C4-2B (cell line): ENCODE measurements around the gene SHROOM3.

Experiments used
- H3K27ac ChIP-seq: fragments of 450-650 bp; 2 replicates; pipeline ENCODE4 v1.5.1; 2017
- ZFX ChIP-seq: fragments of 450-650 bp; IDR thresholded peaks from 2 replicates; pipeline ENCODE4 v1.6.1; 2017
- TF ChIP-seq, protein P1 (sequence below): fragments of 450-650 bp; conservative IDR thresholded peaks from 2 replicates; pipeline ENCODE4 v1.5.1; 2017; ENCODE audit warnings: mild to moderate bottlenecking

The SHROOM3 gene

DNA sequence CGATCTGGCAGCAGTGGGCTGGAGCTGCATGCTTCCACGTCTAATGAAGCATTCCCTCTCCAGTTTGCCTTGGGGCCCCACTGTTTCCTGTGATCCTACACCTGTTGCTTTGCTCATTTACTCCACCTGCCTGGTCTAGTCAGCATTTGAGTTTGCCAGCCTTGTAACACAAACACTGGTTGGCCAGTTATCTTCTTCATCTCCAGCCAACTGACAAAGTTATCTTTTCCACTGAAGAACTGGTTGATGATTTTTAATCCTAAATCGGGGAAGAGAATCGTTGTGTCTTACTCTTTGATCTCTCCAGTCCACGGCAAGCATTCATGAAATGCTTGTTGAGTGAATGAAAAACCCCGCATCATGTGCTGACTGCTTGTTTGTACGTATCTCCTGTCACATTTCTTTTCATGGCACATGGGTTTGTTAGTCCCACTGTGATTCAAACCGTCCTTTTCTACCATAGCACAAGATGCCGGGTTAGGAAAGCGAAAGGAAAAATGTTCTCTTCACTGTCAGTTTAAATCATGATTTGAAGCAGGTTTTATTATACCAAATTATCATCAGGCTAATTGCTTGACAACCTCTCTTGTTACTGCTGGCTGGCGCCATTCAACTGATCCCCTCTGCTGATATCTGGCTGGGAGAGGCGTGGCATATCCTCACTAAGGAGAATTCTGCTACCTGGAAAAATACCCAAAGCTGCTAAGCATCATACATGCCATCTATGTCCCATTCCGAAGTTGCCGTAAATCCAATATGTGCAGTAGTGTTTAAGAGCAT, 144.8 kb downstream of the SHROOM3 start:
- TF ChIP-seq, protein P1, sequence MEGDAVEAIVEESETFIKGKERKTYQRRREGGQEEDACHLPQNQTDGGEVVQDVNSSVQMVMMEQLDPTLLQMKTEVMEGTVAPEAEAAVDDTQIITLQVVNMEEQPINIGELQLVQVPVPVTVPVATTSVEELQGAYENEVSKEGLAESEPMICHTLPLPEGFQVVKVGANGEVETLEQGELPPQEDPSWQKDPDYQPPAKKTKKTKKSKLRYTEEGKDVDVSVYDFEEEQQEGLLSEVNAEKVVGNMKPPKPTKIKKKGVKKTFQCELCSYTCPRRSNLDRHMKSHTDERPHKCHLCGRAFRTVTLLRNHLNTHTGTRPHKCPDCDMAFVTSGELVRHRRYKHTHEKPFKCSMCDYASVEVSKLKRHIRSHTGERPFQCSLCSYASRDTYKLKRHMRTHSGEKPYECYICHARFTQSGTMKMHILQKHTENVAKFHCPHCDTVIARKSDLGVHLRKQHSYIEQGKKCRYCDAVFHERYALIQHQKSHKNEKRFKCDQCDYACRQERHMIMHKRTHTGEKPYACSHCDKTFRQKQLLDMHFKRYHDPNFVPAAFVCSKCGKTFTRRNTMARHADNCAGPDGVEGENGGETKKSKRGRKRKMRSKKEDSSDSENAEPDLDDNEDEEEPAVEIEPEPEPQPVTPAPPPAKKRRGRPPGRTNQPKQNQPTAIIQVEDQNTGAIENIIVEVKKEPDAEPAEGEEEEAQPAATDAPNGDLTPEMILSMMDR = no peak
- TF ChIP-seq ZFX = no peak
- no peak overlapping the region for H3K27ac ChIP-seq

DNA sequence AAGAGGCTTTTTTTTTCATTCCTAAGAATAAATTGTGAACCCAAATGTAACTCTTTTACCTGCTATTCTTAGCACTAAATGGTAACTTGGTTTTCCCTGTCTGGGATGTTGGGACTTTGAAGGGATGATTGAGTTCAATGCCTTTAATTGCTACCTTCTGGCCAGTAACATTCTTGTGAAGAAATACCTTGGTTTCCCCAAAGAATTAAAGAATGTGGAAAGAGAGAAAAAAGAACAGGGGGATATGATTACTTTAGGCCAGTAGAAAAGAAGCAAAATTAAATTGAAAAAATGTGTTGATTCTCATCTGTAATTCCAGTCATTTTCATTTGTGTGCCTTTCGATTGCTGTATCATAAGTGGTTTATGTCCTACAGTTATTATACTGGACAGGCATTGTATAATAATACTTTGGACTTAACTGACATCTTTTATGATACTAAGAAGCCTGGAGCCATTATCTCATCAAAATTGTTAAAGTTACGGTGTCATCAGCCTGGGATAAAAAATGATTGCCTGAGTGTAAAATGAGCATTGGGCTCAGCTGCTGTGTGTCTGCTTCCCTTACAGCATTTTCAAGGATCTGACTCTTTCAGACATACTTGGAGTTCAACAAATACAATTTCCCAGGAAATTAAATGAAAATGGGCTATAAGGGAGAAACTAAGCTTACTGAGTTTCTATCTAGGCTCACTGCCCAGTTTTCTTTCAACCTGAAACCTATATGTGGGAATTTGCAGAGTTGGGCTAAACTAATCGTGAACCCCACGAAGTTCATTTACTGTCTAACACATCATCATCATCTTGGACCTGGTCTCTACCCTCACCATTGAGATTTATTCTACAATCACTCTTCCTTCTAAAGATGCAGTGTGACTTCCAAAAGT, 146.3 kb downstream of the SHROOM3 start:
- H3K27ac ChIP-seq = no peak overlapping the region
- TF ChIP-seq ZFX = no peak
- TF ChIP-seq, protein P1 = no peak

DNA sequence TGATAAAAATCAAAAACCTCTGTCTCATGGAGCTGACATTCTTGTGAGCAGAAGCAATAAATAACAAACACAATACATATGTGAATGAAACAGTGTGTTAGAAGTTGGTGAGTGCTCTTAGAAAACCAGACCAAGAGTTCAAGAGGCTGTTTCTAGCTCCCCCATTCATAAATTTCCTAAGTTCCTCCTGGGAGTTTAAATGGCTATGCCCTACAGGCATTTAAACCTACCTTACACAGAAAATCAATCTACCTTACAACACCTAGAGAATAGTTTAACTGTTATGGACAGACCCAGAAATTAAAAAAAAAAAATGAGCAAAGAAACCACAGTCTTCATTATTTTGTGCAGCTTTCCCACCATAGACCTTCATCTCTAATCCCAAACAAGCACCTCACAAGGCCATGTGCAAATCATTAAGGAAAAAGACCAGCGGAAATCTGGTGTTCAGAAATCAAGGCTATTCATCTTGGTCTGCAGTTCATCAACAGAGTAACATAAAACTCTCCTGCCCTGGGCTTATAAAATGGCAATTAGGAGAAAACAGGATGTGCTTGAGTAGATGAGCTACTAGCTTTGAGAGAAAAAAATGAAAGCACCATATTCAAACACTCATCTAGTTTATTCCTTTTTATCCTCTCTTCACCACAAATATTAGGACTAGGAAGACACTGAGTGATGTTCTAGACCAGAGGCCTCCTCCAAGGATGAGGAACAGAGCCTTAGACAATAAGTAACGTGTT, 147.2 kb downstream of the SHROOM3 start:
- no peak overlapping the region; the same call in 1 of the 2 replicates for H3K27ac ChIP-seq
- TF ChIP-seq, protein P1 = no peak
- TF ChIP-seq ZFX = no peak

DNA sequence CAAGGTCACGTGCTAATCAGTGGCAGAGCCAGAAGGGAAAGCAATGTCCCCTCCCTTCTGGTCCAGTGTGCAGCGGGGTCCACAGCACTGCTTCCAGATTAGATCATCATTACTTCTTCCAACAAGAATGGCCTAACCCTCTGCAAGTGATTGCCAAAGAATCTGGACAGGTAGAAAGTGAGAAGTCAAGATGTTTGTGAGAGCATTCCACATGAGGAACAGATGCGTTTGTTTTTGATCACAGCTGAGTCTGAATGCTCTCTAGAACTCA, 147.7 kb downstream of the SHROOM3 start:
- H3K27ac ChIP-seq = peak overlapping the region; percentile 4; the same call in 1 of the 2 replicates
- TF ChIP-seq, protein P1 = no peak

DNA sequence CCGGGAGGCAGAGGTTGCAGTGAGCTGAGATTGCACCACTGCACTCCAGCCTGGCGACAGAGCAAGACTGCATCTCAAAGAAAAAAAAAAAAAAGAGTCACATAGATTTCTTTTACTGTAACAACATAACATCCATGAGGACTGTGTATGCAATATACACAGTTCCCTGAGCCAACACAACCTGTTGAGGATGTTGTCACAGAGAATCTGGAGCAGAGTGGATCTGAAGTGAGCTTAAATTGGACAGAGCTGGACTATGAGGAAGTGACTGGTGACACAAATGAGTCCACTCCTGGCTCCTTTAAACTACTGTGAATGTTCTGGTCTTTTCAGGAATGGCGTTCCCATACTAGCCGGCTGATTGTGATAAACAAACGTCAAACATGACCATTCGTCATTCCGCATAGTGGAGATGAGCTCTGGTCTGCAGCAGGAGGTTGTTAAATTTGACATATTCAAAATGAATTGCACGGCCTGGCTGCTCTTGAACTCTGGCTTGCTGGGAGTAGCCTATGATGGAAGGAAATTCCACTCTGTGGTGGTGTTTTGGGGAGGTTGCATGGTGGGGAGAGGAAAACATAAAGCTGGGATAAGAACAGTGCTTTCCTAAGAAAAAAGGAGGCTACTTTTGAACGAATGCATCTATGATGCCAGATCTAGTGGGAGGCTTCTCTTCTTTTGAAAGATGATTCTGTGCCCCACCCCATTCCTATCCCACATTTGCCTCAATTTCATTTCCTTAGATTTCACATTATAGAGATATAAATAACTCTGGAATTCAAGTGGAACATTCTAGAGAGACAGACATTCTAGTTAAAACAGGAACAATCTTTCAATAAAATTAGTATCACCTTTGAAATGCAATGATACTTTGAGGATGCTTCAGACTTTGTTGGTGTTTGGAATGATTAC, 149.5 kb downstream of the SHROOM3 start:
- H3K27ac ChIP-seq = no peak overlapping the region
- TF ChIP-seq ZFX = no peak
- TF ChIP-seq, protein P1 = no peak

DNA sequence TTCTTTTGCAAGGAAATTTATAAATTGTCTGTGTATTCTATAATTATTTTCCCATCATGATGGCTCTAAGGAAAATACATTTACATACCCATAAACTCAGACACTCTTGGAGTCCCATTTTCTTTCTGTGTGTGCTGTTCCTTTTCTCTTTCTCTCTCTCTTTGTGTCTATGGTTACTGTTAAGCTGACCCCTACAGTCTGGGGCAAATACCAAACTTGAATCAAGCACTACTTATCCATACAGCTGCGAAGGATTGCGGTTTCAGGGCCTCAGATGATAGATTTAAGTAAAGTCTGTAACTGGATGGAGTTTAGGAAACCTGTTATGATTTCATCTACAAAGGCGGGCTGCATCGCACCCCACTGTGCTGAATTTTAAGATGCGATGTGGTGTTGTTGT, 150.2 kb downstream of the SHROOM3 start:
- peak overlapping the region; percentile 76 for H3K27ac ChIP-seq
- TF ChIP-seq, protein P1 = no peak
- no peak for TF ChIP-seq ZFX
